Kasumi-1 (cell line): ENCODE data around the gene OR52E4.

Experiments
- DNase-seq, 2 experiments: peaks; one replicate each; lab custom pipeline; 2025; lab: John Stamatoyannopoulos, UW

The OR52E4 gene

GRCh38 chr11:5880329-5880728 is at the start of gene OR52E4:
Gene OR52E4 (plus strand): TSS chr11:5880629. CDS start chr11:5884293, 3,664 bp downstream.
- DNase-seq, result no peak

DNA sequence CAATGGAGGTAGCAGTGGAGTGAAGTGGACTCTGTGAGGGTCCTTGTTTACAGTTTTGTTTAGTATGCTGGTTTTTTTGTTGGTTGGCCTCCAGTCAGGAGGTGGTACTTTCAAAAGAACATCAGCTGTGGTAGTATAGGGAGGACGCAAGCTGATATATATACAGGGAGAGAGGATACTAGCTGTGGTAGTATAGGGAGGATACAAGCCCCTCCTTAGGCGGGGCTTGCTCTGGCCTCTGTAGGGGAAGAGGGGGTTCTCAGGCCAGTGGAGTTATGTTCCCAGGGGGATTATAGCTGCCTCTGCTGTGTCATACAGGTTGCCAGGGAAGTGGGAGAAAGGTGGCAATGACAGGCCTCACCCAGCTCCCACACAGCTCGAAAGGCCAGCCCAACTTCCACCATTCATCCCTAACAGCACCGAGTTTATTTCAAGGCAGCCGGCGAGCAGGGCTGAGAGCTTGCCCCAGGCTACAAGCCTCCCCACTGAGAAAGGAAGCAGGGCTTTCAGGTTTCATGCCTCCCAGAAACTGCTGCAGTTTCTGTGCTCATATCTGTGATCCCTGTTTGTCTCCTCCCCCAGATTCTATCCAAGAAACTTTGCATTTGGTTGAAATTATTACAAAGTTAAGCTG is 49.1 kb upstream of the OR52E4 start:
- no peak for DNase-seq

GRCh38 chr11:5833446-5833845 is 47.0 kb upstream of the OR52E4 start:
- DNase-seq, result no peak

DNA sequence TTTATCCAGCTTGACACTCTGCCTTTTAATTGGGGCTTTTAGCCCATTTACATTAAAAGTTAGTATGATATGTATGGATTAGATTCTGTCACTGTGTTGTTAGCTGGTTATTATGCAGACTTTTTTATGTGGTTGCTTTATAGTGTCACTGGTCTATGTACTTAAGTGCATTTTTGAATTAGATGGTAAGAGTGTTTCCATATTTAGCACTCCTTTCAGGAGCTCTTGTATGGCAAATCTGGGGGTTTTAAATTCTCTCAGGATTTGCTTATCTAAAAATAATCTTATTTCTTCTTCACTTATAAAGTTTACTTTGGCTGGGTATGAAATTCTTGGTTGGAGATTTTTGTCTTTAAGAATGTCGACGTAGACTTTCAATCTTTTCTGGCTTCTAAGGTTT is 42.7 kb upstream of the OR52E4 start:
- no peak for DNase-seq

GRCh38 chr11:5841797-5842196 is 38.6 kb upstream of the OR52E4 start, which contains the start of gene OR52E6:
Gene OR52E6 (minus strand): TSS chr11:5841897. CDS start chr11:5841897, 0 bp downstream.
- DNase-seq, result no peak

DNA sequence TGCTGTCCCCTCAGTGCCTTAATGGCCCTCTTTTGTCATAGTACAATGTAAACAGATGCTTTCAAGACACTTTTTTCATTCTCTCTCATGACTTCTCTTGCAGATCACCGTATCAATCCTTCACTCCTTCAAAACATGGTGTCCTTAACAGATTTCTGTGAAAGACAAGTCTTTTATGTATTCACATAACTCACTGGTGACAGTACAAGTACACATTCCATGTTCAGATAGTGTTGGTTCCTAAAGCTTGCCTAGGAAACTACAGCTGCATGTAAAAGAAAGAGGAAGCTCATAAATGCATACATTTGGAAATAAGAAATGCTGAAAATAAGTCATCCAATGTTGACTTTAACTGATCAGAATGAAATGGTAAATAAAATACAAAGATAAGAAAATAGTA is 33.7 kb upstream of the OR52E4 start:
- DNase-seq, result no peak

- DNase-seq, result no peak
Observed at GRCh38 chr11:5847711-5848110, 32.7 kb upstream of the OR52E4 start.

DNA sequence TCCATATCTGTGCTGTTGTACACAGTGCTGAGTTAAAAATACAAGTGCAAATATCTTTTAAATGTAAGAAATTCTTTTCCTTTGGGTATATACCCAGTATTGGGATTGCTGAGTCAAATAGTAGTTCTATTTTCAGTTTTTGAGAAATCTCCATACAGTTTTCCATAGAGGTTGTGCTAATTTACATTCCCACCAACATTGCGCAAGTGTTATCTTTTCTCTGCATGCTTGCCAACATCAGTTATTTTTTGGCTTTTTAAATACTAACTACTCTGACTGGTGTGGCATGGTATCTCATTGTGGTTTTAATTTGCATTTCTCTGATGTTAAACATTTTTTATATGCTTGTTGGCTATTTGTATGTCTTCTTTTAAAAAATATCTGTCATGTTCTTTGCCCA is 29.4 kb upstream of the OR52E4 start:
- no peak for DNase-seq

GRCh38 chr11:5857590-5857989 is 22.8 kb upstream of the OR52E4 start, which contains the start of gene OR52E8:
Gene OR52E8 (minus strand): TSS chr11:5857690. CDS start chr11:5857690, 0 bp downstream.
- DNase-seq, result no peak

GRCh38 chr11:5865826-5866225 is 14.6 kb upstream of the OR52E4 start:
- DNase-seq, result no peak

DNA sequence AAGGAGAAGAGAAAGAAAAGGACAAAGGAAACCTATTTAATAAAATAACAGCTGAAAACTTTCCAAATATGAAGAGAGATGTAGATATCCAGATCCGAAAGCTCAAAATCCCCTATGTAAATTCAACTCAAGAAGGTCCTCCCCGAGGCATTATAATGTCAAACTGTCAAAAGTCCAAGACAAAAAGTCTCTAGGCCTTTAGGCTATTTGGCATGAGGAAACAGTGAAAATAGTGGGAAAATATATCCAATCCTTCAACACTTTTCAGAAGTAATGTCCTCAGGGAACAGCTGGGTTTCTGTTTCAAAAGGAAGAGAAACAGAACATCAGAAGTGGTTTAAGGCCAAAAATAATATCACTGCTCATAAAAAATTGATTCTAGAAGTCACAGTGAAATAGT is 1.9 kb upstream of the OR52E4 start:
- DNase-seq, result no peak

DNA sequence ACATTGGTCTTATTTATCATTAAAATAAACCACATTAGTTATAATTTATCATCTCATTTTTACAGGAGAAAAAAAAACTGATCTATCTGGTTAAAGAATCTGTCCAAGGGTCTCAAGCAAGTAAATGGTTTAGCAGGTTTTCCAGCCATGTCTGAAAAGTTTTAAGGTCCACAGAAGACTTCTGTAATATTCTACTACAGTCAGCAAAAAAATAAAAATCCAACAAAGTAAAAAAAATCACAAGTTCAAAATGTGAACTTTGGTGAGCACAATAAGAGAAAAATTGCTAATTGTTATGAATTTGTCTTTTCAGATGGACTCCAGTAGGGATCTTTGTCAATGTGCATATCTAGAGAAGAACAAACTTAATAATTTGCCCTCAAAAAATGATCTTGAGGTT is 1.3 kb downstream of the OR52E4 start:
- no peak for DNase-seq

DNA sequence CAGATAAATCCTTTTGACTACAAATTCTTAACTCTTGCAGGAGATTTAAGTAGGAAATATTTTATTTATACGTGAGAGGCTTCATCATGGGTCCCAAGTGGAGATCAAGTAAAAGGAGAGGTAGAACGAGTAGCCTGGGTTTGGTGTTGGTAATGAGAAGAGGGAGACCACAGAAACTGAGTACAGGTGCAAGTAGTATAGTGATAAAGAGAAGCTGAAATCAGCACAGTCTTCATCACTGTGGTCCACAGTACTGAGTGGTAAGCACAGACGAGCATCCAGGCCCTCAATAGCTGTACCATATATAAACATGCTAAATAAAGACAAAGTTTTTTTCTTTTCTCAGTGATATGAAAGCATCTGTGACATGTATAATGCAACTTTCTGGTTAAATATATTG is 6.7 kb downstream of the OR52E4 start:
- no peak for DNase-seq

- no peak for DNase-seq
Observed at GRCh38 chr11:5887661-5888060, 7.2 kb downstream of the OR52E4 start.

DNA sequence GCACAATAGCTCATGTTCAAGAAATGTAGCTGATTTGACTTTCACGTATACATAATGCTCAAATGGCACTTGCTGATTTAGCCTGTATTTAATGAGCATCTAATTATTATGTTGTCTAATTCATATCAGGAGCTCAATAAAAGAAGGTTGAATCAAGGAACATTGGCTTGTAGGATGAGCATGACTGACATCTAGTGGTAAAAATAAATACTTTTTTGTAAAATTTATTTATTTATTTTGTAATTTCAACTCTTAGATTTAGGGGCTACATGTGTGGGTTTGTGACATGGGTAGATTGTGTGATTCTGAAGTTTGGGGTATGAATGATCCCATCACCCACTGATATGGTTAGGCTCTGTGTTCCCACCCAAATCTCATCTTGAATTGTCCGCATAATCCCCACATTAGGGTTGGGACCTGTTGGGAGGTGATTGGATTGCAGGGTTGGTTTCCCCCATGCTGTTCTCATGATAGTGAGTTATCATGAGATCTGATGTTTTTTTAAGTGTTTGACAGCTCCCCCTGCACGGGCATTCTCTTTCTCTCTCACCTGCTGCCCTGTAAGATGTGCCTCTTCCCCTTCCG is 10.9 kb downstream of the OR52E4 start:
- peak; percentile 76 to 83 for DNase-seq

GRCh38 chr11:5892908-5893307 is 12.5 kb downstream of the OR52E4 start, which contains the start of gene OR52E5:
Gene OR52E5 (plus strand): TSS chr11:5893208. CDS start chr11:5900777, 7,569 bp downstream.
- DNase-seq, result no peak

DNA sequence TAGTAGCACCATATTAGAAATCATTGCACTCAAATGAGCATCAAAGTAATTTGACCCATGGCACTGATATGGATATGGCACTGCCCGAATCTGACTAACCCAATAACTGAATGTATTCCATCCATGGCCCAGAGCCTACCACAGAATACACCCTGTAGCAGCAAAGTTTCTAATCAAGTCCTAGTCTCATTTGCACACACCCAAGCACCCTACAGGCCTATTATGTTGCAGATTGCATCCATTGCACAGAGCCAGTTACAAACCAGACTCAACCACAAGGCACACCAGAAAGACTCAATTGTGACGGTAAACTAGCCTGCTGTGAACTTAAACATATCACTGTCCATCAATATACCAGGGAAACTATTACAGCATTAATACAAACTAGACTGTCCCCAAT is 19.1 kb downstream of the OR52E4 start:
- no peak for DNase-seq

- no peak for DNase-seq
Observed at GRCh38 chr11:5910540-5910939, 30.1 kb downstream of the OR52E4 start.

DNA sequence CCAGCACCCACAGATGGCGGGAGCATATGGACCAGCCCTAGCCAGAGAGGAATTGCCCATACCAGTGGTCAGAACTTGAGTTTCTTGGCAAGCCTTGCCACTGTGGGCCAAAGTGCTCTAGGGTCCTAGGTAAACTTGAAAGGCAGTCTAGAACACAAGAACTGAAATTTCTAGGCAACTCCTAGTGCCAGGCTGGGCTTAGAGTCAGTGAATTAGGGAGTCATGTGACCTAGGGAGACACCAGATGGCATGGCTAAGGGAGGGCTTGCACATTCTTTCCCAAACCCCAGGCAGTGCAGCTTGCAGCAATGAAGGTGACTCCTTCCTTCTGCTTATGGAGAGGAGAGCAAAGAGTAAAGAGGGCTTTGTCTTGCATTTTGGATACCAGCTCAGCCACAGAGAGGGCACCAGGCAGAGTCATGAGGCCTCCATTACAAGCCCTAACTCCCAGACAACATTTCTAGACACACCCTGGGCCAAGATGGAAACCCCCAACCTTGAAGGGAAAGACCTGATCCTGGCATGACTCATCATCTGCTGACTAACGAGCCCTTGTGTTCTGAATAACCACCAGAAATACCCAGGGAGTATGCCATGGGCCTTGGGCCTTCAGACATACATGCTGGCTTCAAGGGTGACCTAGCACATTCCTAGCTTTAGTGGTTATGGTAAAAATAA is 42.5 kb downstream of the OR52E4 start:
- DNase-seq, result no peak

DNA sequence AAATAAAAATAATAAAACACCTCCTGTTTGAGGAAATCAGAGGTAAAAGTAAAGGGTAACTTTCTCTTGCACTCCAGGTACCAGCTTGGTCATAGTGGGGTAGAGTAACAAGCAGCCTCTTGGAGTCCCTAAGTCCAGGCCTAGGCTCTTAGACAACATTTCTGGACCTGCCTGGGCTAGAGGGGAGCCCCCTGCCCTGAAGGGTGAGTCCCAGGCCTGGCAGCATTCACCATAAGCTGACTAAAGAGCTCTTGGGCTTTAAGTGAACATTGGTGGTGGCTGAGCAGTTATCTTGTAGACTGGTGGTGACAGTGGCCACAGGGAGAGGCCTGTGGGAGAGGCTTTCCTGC is 43.0 kb downstream of the OR52E4 start:
- no peak for DNase-seq

- DNase-seq, result no peak
Observed at GRCh38 chr11:5923794-5924193, 43.4 kb downstream of the OR52E4 start.

DNA sequence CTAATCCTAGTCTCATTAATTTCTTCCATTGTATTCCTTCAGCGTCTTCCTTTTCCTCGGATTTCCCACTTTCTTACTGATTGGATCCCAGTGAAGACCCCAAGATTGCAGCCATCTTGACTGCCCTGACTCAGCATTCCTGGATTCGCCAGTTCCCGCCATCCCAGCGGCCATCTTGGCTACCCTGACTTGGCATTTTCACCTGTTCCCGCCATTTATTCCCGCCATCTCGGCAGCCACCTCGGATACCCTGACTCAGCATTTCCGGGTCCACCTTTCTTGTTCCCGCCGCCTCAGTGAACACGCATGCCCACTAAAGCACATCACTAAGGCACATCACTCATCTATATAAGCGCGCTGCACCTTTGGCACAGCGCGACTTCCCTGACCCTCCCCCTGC is 47.8 kb downstream of the OR52E4 start:
- no peak for DNase-seq

- no peak for DNase-seq
Observed at GRCh38 chr11:5928811-5929210, 48.4 kb downstream of the OR52E4 start.
